ENCODE measurements around the gene KMT2C.
"Not testable (repeated sequence)": the region's sequence is repeated elsewhere in the genome, so short reads cannot be mapped to it uniquely, and the experiment has no call there.

The KMT2C gene

DNA sequence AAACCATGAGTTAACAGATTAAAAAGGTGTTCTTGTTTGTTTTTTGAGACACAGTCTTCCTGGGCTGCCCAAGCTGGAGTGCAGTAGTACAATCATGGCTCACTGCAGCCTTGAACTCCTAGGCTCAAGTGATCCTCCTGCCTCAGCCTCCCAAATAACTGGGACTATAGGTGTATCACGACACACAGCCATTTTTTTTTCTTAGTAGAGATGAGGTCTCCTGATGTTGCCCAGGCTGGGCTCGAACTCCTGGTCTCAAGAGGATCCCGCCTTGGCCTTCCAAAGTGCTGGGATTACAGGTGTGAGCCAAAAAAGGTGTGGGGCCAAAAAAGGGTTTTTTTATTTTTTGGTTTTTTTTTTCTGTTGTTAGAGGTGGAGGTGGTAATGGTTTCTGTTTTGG is 29.3 kb downstream of the KMT2C start:
- no peak overlapping the region for H3K27ac ChIP-seq
- no peak for TF ChIP-seq ZFX (IDR thresholded peaks at IDR 0.05)
- TF ChIP-seq, protein P1, sequence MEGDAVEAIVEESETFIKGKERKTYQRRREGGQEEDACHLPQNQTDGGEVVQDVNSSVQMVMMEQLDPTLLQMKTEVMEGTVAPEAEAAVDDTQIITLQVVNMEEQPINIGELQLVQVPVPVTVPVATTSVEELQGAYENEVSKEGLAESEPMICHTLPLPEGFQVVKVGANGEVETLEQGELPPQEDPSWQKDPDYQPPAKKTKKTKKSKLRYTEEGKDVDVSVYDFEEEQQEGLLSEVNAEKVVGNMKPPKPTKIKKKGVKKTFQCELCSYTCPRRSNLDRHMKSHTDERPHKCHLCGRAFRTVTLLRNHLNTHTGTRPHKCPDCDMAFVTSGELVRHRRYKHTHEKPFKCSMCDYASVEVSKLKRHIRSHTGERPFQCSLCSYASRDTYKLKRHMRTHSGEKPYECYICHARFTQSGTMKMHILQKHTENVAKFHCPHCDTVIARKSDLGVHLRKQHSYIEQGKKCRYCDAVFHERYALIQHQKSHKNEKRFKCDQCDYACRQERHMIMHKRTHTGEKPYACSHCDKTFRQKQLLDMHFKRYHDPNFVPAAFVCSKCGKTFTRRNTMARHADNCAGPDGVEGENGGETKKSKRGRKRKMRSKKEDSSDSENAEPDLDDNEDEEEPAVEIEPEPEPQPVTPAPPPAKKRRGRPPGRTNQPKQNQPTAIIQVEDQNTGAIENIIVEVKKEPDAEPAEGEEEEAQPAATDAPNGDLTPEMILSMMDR (conservative IDR thresholded peaks at IDR 0.05): no peak

DNA sequence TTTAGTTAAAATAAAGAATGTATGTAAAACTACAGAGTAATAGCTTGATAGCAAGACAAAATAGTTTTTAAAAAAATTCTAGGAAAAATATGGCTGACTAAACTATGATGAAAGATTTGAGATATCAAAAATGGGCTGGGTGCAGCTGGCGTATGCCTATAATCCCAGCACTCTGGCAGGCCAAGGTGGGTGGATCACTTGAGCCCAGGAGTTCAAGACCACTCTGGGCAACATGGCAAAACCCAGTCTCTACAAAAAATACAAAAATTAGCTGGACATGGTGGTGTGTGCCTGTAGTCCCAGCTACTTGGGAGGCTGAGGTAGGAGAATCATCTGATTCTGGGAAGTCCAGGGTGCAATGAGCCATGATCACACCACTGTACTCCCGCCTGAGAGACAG is 29.8 kb downstream of the KMT2C start:
- not testable (repeated sequence) for H3K27ac ChIP-seq

DNA sequence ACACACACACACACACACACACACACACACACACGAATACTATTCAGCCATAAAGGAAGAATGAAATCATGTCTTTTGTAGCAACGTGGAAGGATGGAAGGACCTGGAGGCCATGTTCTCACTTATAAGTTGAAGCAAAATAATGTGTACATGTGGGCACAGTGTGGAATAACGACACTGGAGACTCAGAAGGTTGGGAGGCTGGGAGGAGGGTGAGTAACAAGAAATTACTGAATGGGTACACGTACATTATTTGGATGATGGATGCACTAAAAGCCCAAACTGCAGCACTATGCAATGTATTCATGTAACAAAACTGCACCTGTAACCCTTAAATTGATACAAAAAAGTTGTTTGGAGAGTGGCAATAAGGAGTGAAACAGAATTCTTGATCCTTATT is 32.1 kb downstream of the KMT2C start:
- no peak overlapping the region for H3K27ac ChIP-seq
- no peak for TF ChIP-seq ZFX (IDR thresholded peaks at IDR 0.05)
- TF ChIP-seq, protein P1 (conservative IDR thresholded peaks at IDR 0.05): no peak

DNA sequence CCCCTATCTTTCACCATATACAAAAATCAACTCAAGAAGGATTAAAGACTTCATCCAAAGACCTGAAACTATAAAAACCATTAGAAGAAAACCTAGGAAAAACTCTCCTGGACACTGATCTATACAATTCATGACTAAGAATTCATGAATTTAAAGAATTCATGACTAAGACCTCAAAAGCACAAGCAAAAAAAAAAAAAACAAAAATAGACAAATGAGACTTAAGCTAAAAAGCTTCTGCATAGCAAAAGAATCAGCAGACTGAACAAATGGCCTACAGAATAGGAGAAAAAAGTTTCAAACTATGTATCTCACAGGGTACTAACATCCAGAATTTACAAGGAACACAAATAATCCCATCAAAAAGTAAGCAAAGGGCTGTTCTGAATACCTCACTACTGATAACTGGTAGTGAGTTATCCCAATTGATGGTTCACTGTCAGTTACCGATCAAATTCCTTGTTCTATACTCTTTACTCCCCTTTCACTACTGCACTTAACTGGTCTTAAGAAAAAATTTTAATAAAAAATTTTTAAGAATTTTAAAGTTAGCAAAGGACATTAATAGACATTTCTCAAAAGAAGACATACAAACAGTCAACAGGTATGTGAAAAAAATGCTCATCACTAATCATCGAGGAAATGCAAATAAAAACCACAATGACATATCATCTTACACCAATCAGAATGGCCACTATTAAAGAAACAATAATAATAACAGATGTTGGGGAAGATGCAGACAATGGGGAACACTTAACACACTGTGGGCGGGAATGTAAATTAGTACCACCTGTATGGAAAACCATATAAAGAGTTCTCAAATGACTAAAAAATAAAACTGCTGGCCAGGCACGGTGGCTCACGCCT is 33.2 kb downstream of the KMT2C start:
- no peak for TF ChIP-seq ZFX (IDR thresholded peaks at IDR 0.05)
- TF ChIP-seq, protein P1 (conservative IDR thresholded peaks at IDR 0.05): no peak
- no peak overlapping the region for H3K27ac ChIP-seq

DNA sequence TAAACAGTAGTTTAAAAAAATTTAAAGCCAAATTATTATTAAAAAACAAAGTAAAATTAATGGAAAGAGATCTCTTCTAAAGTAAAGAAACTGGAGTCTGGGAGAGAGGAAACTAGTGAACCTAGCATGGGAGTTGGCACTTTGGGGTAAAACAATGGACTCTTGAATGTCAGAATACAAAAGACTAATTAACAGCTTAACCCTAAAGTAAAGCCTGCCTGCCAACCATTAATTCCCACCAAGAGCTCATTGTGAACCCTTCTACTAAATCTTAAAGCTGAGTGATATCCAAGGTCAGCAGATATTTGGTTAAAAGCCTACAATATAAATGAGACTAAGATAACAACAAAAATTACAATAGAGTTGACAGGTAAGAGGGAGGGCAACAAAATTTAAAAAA is 36.5 kb downstream of the KMT2C start:
- TF ChIP-seq, protein P1 (conservative IDR thresholded peaks at IDR 0.05): no peak
- TF ChIP-seq ZFX (IDR thresholded peaks at IDR 0.05): no peak
- H3K27ac ChIP-seq: no peak overlapping the region

DNA sequence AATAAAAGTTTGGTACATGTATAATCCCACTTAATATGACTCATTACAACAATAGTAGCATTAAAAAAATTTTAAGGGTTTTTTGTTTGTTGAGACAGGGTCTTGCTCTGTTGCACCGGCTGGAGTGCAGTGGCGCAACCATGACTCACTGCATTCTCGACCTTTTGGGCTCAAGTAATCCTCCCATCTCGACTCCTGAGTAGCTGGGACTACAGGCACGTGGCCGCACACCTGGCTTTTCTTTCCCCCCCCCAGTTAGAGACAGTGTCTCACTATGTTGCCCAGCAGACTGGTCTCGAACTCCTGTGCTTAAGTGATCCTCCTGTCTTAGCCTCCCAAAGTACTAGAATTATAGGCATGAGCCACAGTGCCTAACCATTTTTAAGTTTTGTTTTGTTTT is 40.7 kb downstream of the KMT2C start:
- H3K27ac ChIP-seq: no peak overlapping the region
- TF ChIP-seq, protein P1 (conservative IDR thresholded peaks at IDR 0.05): no peak
- TF ChIP-seq ZFX (IDR thresholded peaks at IDR 0.05): no peak

DNA sequence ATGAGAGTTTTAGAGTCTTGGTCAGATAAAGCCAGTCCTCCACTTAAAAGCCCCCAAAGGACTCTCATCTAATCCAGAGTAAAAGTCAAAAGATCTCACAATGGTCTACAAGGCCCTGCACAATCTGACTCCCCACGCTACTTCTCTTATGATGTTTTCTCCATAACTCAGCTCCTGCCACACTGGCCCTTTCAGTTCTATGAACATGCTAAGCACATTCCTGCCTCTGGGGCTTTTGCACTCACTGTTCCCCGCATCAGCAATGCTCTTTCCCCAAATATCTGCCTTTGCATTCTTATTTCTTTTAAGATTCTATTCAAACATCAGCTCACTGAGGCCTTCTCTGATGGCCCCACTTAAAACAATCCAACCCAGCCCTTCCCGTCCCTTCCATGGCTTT is 41.6 kb downstream of the KMT2C start:
- TF ChIP-seq, protein P1 (conservative IDR thresholded peaks at IDR 0.05): peak; percentile 45
- H3K27ac ChIP-seq: not testable (repeated sequence)

DNA sequence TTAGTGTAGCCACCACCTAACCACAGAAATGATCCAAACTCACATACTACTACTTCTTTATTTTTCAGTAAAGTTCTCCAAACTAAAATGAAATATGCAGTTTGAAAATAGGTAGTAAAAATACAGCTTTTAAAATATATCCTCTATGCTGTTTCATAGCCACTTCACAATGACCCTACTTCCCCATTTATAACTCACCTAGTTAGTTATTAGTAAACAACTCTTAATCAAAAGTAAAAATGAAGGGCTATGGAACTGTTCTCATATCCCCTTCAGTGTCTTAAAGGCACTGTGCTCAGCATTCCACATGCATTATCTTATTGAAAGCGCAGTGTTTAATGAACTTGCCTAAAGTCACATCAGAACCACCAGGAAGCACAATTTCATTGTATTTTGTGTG is 43.5 kb downstream of the KMT2C start:
- TF ChIP-seq, protein P1 (conservative IDR thresholded peaks at IDR 0.05): no peak
- TF ChIP-seq ZFX (IDR thresholded peaks at IDR 0.05): no peak

DNA sequence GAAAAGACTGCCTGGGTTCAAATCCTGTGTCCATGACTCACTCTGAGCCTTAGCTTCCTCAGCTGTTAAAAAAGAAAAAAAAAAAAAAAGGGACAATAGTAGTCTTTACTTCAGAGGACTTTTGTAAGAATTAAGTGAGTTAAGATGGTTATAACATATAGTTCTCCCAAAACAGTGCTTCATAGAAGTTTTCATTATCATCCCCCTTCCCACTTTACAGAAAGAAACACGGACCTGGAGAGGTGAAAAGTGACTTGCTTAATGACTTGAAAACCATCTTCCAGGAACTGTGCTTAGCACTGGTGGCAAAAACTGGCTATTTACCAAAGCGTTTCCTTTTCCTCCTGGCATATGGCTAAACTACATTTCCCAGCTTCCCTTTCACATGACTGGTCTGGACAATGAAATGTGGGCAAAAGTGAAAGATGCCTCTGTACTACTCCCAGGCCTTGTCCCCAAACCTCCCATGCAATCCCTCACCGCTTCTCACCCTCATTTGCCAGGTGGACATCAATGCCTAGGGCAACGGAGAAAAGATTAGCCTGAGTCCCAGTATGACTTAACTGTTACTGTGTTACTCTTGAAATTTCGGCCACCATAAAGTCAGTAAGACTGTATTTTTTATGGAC is 49.6 kb downstream of the KMT2C start:
- H3K27ac ChIP-seq: not testable (repeated sequence)

More for the DNA sequence above, 43.5 kb downstream of the KMT2C start:
- no peak overlapping the region for H3K27ac ChIP-seq

DNA sequence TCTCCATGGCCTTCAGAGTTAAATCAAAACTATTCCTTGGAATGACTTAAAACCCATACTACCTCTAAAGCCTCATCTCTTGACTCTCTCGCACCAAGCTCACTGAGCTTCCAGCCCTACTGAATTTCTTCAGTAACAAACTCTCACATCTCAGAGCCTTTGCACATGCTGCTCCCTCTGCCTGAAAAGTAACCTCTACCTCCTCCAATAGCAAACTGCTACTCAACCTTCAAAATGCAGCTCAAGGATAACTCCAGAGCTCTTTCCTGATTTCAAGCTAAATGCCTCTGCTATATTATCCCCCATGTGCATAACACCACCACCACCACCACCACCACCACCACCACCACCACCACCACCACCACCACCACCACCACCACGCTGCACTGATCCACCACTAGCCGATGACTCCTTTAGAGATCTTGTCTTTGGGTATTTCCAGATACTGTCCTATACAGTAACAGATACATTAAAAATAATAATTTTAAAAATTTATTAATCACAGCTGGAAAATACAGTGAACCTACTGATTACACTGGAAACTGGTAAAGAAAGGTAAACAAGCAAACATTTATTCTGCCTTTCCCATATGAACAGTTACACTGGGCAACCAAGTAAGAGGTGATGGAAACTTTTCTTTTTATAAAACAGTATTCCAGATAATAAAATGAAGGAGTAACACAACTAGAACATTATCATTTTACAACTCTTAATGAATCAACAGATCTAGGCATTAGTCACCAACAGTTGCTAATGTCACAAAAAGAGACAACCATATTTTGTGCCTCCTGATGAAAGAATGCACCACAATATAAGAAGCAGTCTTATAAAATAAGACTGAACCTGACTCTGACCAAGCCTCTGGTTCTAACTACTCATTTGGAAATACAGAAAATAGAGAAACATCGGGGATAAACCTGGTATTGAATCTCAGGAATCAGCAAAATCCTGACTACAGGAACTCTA is 51.3 kb downstream of the KMT2C start:
- not testable (repeated sequence) for H3K27ac ChIP-seq
